ENCODE results near the gene AHNAK. TPM values are rescaled to one million over a fixed set of nuclear protein-coding genes. Genes with fewer than 3 reads are reported as not detected.

AHNAK gene
- total RNA-seq, 3 donors from 2014 or later (not counting 1 experiment from before 2014, with no cell fraction given) = 623 to 740 (median 677) TPM

GRCh38 chr11:62394825-62395538, 151.6 kb downstream of the AHNAK start:
- H3K27ac ChIP-seq (ENCODE audit: low read length) = no peak overlapping the region
- WGBS (ENCODE audit: insufficient coverage) = 51% methylated on average over 13 of the region's 14 CpGs
- no peaks in the 10 kb centered on the region for H3K9me3 ChIP-seq (ENCODE audit: control insufficient read depth, insufficient read depth, low read length)
- DNase-seq (peak in 1 of 2 donors; percentile 85), ATAC-seq (peak; percentile 70 to 86 (median 86))
- H3K36me3 ChIP-seq (ENCODE audit: control insufficient read depth, insufficient read depth, low read length) = no peaks in the 10 kb centered on the region
- Mint-ChIP-seq H3K4me3 (no peak overlapping the region), H3K27me3 (ENCODE audit: low read depth in 2 of 2) (no peaks in the 10 kb centered on the region), H3K9me3 (no peaks in the 10 kb centered on the region), H3K27ac (no peak overlapping the region), H3K36me3 (no peaks in the 10 kb centered on the region), H3K4me1 (peaks cover 5 to 13% of the 10 kb centered on the region in 2 donors)
- no peaks in the 10 kb centered on the region for H3K27me3 ChIP-seq (ENCODE audit: control insufficient read depth, insufficient read depth, low read length)
- intact Hi-C loops (cut with micrococcal nuclease) = loop anchor here (1.0 to 10.0 kb wide), 3 partner anchors 14 to 470 kb away; no protein-coding TSS in a partner anchor
- H3K4me3 ChIP-seq (ENCODE audit: low read length) = no peak overlapping the region
- TF ChIP-seq CTCF (IDR thresholded peaks at IDR 0.05) = peak; percentile 81
- peaks cover 9% of the 10 kb centered on the region for H3K4me1 ChIP-seq (ENCODE audit: control insufficient read depth, insufficient read depth, low read length)

DNA sequence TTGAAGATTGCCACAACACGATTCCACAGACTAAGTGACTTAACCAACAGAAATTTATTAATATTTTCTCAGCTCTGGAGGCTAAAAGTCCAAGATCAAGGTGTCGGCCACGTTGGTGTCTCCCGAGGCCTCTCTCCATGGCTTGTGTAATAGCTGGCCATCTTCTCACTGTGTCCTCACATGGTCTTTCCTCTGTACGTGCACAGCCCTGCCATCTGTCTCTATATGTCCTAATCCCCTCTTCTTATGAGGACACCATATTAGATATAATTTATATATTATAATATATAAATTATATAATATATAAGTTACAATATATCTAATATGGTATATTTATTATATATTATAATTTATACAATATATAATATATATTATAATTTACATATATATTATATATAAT, 152.9 kb downstream of the AHNAK start:
- ATAC-seq (no peak), DNase-seq (no peak)
- peaks cover 5 to 6% of the 10 kb centered on the region in 2 donors for H3K4me1 Mint-ChIP-seq
- H3K9me3 Mint-ChIP-seq = no peaks in the 10 kb centered on the region
- H3K27ac Mint-ChIP-seq = no peak overlapping the region
- no peak for TF ChIP-seq CTCF (IDR thresholded peaks at IDR 0.05)
- 88% methylated on average over 4 of the region's 5 CpGs for WGBS (ENCODE audit: insufficient coverage)
- Histone ChIP-seq H3K4me3 (ENCODE audit: low read length) (no peak overlapping the region), H3K9me3 (ENCODE audit: control insufficient read depth, insufficient read depth, low read length) (no peaks in the 10 kb centered on the region), H3K36me3 (ENCODE audit: control insufficient read depth, insufficient read depth, low read length) (no peaks in the 10 kb centered on the region), H3K4me1 (ENCODE audit: control insufficient read depth, insufficient read depth, low read length) (peaks cover 3% of the 10 kb centered on the region), H3K27me3 (ENCODE audit: control insufficient read depth, insufficient read depth, low read length) (no peaks in the 10 kb centered on the region), H3K27ac (ENCODE audit: low read length) (no peak overlapping the region)
- no peaks in the 10 kb centered on the region for H3K27me3 Mint-ChIP-seq (ENCODE audit: low read depth in 2 of 2)
- no peaks in the 10 kb centered on the region for H3K36me3 Mint-ChIP-seq
- no peak overlapping the region for H3K4me3 Mint-ChIP-seq
- intact Hi-C loops (cut with micrococcal nuclease) = loop anchor here (1.0 to 10.0 kb wide), 3 partner anchors 13 to 471 kb away; no protein-coding TSS in a partner anchor

- Histone ChIP-seq H3K27me3 (ENCODE audit: control insufficient read depth, insufficient read depth, low read length) (no peaks in the 10 kb centered on the region), H3K9me3 (ENCODE audit: control insufficient read depth, insufficient read depth, low read length) (no peaks in the 10 kb centered on the region), H3K4me1 (ENCODE audit: control insufficient read depth, insufficient read depth, low read length) (peaks cover under 1% of the 10 kb centered on the region), H3K36me3 (ENCODE audit: control insufficient read depth, insufficient read depth, low read length) (no peaks in the 10 kb centered on the region), H3K4me3 (ENCODE audit: low read length) (no peak overlapping the region), H3K27ac (ENCODE audit: low read length) (no peak overlapping the region)
- ATAC-seq = peak in 1 of 3 donors; percentile 43
- intact Hi-C loops (cut with micrococcal nuclease) = loop anchor here (10.0 kb wide), 1 partner anchor 472 kb away; no protein-coding TSS in a partner anchor
- Mint-ChIP-seq H3K9me3 (no peaks in the 10 kb centered on the region), H3K27me3 (ENCODE audit: low read depth in 2 of 2) (no peaks in the 10 kb centered on the region), H3K4me3 (no peak overlapping the region), H3K36me3 (no peaks in the 10 kb centered on the region), H3K4me1 (peaks cover 5 to 6% of the 10 kb centered on the region in 2 donors), H3K27ac (no peak overlapping the region)
- 15% methylated on average over 10 of the region's 12 CpGs for WGBS (ENCODE audit: insufficient coverage)
- TF ChIP-seq CTCF (IDR thresholded peaks at IDR 0.05) = no peak
- DNase-seq = peak in 1 of 2 donors; percentile 59
These were observed 153.5 kb downstream of the AHNAK start for GRCh38 chr11:62393061-62393611.
